Erythroblast (primary cell): Measurements from ENCODE around the gene RFX3.
"Not testable (repeated sequence)": the region's sequence is repeated elsewhere in the genome, so short reads cannot be mapped to it uniquely, and the experiment has no call there.

Experiments used
- DNase-seq, 2 experiments: peaks; one replicate each; lab custom pipeline; 2025; lab: John Stamatoyannopoulos, UW
- GATA1 ChIP-seq: IDR thresholded peaks from 2 replicates; pipeline ENCODE4 v1.6.1; 2011; ENCODE audit warnings: low read depth, mild to moderate bottlenecking, control low read depth, low read length, moderate library complexity
- POLR2A ChIP-seq: IDR thresholded peaks from 2 replicates; pipeline ENCODE4 v1.6.1; 2011; ENCODE audit warnings: mild to moderate bottlenecking, low read length

RFX3 gene

GRCh38 chr9:3308609-3309008 is 217.2 kb downstream of the RFX3 start:
- no peak for DNase-seq
- TF ChIP-seq GATA1 (no peak), POLR2A (no peak)

GRCh38 chr9:3304388-3304787 is 221.4 kb downstream of the RFX3 start:
- not testable (repeated sequence) for DNase-seq

- no peak for DNase-seq
- no peak for TF ChIP-seq GATA1
- TF ChIP-seq POLR2A, result no peak
Observed at GRCh38 chr9:3299872-3300271, 225.9 kb downstream of the RFX3 start.

GRCh38 chr9:3296536-3296935 is 229.3 kb downstream of the RFX3 start:
- TF ChIP-seq POLR2A, result no peak
- TF ChIP-seq GATA1, result no peak
- DNase-seq, result no peak

GRCh38 chr9:3292311-3292710 is 233.5 kb downstream of the RFX3 start:
- TF ChIP-seq GATA1 (no peak), POLR2A (no peak)
- DNase-seq, result no peak

GRCh38 chr9:3290231-3290840 is 235.5 kb downstream of the RFX3 start:
- TF ChIP-seq GATA1 (no peak), POLR2A (no peak)
- DNase-seq, result no peak

GRCh38 chr9:3288686-3289085 is 237.1 kb downstream of the RFX3 start:
- no peak for TF ChIP-seq GATA1
- no peak for TF ChIP-seq POLR2A

GRCh38 chr9:3285365-3286161 is 240.2 kb downstream of the RFX3 start:
- TF ChIP-seq GATA1, result no peak
- no peak for TF ChIP-seq POLR2A
- no peak for DNase-seq

More at GRCh38 chr9:3288686-3289085, 237.1 kb downstream of the RFX3 start:
- no peak for DNase-seq

- TF ChIP-seq GATA1 (no peak), POLR2A (no peak)
- DNase-seq, result no peak
Observed at GRCh38 chr9:3282365-3282764, 243.4 kb downstream of the RFX3 start.

GRCh38 chr9:3281399-3281798 is 244.4 kb downstream of the RFX3 start:
- DNase-seq, result no peak

GRCh38 chr9:3277200-3277599 is 248.6 kb downstream of the RFX3 start:
- no peak for DNase-seq
- TF ChIP-seq GATA1 (no peak), POLR2A (no peak)

More at GRCh38 chr9:3281399-3281798, 244.4 kb downstream of the RFX3 start:
- no peak for TF ChIP-seq POLR2A

GRCh38 chr9:3271581-3271980 is 254.2 kb downstream of the RFX3 start:
- DNase-seq, result no peak

GRCh38 chr9:3271157-3271556 is 254.6 kb downstream of the RFX3 start:
- TF ChIP-seq POLR2A (no peak), GATA1 (no peak)
- DNase-seq, result no peak

More at GRCh38 chr9:3271581-3271980, 254.2 kb downstream of the RFX3 start:
- TF ChIP-seq GATA1 (no peak), POLR2A (no peak)

- TF ChIP-seq POLR2A (no peak), GATA1 (no peak)
- no peak for DNase-seq
Observed at GRCh38 chr9:3268223-3268622, 257.6 kb downstream of the RFX3 start.

- TF ChIP-seq GATA1, result no peak
- TF ChIP-seq POLR2A, result no peak
Observed at GRCh38 chr9:3263698-3264097, 262.1 kb downstream of the RFX3 start.

GRCh38 chr9:3262826-3263529 is 262.8 kb downstream of the RFX3 start:
- TF ChIP-seq POLR2A (no peak), GATA1 (no peak)

More at GRCh38 chr9:3263698-3264097, 262.1 kb downstream of the RFX3 start:
- no peak for DNase-seq

More at GRCh38 chr9:3262826-3263529, 262.8 kb downstream of the RFX3 start:
- DNase-seq, result no peak
